SU-DHL-6 (cell line): Measurements from ENCODE around the gene LHB.
A peak's percentile ranks its signal among the peaks of the same experiment; 100 is the strongest.
"Not testable (repeated sequence)": the region's sequence is repeated elsewhere in the genome, so short reads cannot be mapped to it uniquely, and the experiment has no call there.

Source experiments
- H2AFZ ChIP-seq: fragments of 200-600 bp; sonication (generic); 2 replicates; pipeline ENCODE4 v1.6.1; 2014; ENCODE audit warnings: low read depth, mild to moderate bottlenecking, moderate library complexity, mixed read lengths, antibody characterized with exemption, low read length; ENCODE audit not compliant: severe bottlenecking
- H3F3A ChIP-seq: fragments of 200-600 bp; shearing (Covaris generic); 2 replicates; pipeline ENCODE4 v1.6.0; 2016; ENCODE audit warnings: antibody characterized with exemption, mild to moderate bottlenecking; ENCODE audit not compliant: insufficient read depth
- H3K27ac ChIP-seq: fragments of 200-600 bp; sonication (generic); 2 replicates; pipeline ENCODE4 v1.5.1; 2016; ENCODE audit warnings: low read depth, mild to moderate bottlenecking, low read length, moderate library complexity, mixed read lengths
- H3K27me3 ChIP-seq: fragments of 200-600 bp; sonication (generic), shearing (Covaris generic); 2 replicates; pipeline ENCODE4 v1.6.0; 2014; ENCODE audit warnings: mild to moderate bottlenecking, low read length
- H3K36me3 ChIP-seq: fragments of 200-600 bp; sonication (generic); 2 replicates; pipeline ENCODE4 v1.6.1; 2014; ENCODE audit warnings: mild to moderate bottlenecking, low read length, mixed read lengths
- H3K4me2 ChIP-seq: fragments of 300-600, 200-600 bp; shearing (Covaris generic), sonication (generic); 2 replicates; pipeline ENCODE4 v1.6.0; 2014; ENCODE audit warnings: low read length, low read depth, mild to moderate bottlenecking; ENCODE audit not compliant: poor library complexity, severe bottlenecking
- H3K4me3 ChIP-seq: fragments of 200-600 bp; sonication (generic); 2 replicates; pipeline ENCODE4 v1.5.1; 2014; ENCODE audit warnings: antibody characterized with exemption, low read length, mild to moderate bottlenecking, mixed read lengths; ENCODE audit not compliant: insufficient read depth, poor library complexity, severe bottlenecking
- H3K79me2 ChIP-seq: fragments of 200-600 bp; sonication (generic); 2 replicates; pipeline ENCODE4 v1.6.1; 2014; ENCODE audit warnings: mild to moderate bottlenecking, low read length, moderate library complexity; ENCODE audit not compliant: insufficient read depth
- H3K9ac ChIP-seq: fragments of 200-600 bp; sonication (generic); 2 replicates; pipeline ENCODE4 v1.7.0; 2014; ENCODE audit warnings: mild to moderate bottlenecking, low read length
- H3K9me2 ChIP-seq: fragments of 200-600 bp; sonication (generic); replicated peaks from 2 replicates; pipeline ENCODE4 v1.6.1; 2014; ENCODE audit warnings: low read length; ENCODE audit not compliant: insufficient read depth
- H3K9me3 ChIP-seq: fragments of 200-600 bp; sonication (generic); 2 replicates; pipeline ENCODE4 v1.6.1; 2014; ENCODE audit warnings: low read length, mixed read lengths; ENCODE audit not compliant: insufficient read depth
- H4K20me1 ChIP-seq: fragments of 200-600 bp; sonication (generic); 2 replicates; pipeline ENCODE4 v1.6.1; 2014; ENCODE audit warnings: low read depth, mild to moderate bottlenecking, antibody characterized with exemption, low read length, moderate library complexity, mixed read lengths
- EZH2phosphoT487 ChIP-seq: fragments of 200-600 bp; sonication (generic), shearing (Covaris generic); conservative IDR thresholded peaks from 2 replicates; pipeline ENCODE4 v1.6.1; 2018; ENCODE audit warnings: mild to moderate bottlenecking, antibody characterized with exemption, low read length, moderate library complexity, mixed read lengths
- TF ChIP-seq, protein P1 (sequence below): fragments of 200-600 bp; sonication (generic); IDR thresholded peaks from one replicate; pipeline ENCODE4 v1.5.1; 2017; ENCODE audit warnings: antibody characterized with exemption, mild to moderate bottlenecking, low read length, moderate library complexity; ENCODE audit not compliant: insufficient read depth, poor library complexity, severe bottlenecking

LHB gene

GRCh38 chr19:49042177-49042576 lies 25.3 kb upstream of the LHB start:
- no peak overlapping the region for H3K27ac ChIP-seq
- no peaks in the 10 kb centered on the region for H3K9me2 ChIP-seq
- no peaks in the 10 kb centered on the region for H3K9me3 ChIP-seq
- H3K36me3 ChIP-seq: no peaks in the 10 kb centered on the region
- no peak overlapping the region for H3K4me3 ChIP-seq
- H3K27me3 ChIP-seq: no peaks in the 10 kb centered on the region
- H3K4me2 ChIP-seq: no peak overlapping the region
- no peak overlapping the region for H2AFZ ChIP-seq
- TF ChIP-seq EZH2phosphoT487: no peak
- TF ChIP-seq, protein P1, sequence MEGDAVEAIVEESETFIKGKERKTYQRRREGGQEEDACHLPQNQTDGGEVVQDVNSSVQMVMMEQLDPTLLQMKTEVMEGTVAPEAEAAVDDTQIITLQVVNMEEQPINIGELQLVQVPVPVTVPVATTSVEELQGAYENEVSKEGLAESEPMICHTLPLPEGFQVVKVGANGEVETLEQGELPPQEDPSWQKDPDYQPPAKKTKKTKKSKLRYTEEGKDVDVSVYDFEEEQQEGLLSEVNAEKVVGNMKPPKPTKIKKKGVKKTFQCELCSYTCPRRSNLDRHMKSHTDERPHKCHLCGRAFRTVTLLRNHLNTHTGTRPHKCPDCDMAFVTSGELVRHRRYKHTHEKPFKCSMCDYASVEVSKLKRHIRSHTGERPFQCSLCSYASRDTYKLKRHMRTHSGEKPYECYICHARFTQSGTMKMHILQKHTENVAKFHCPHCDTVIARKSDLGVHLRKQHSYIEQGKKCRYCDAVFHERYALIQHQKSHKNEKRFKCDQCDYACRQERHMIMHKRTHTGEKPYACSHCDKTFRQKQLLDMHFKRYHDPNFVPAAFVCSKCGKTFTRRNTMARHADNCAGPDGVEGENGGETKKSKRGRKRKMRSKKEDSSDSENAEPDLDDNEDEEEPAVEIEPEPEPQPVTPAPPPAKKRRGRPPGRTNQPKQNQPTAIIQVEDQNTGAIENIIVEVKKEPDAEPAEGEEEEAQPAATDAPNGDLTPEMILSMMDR: no peak
- H4K20me1 ChIP-seq: no peaks in the 10 kb centered on the region
- no peak overlapping the region for H3K9ac ChIP-seq
- H3K79me2 ChIP-seq: no peaks in the 10 kb centered on the region
- H3F3A ChIP-seq: no peaks in the 10 kb centered on the region

- H4K20me1 ChIP-seq, H3K9ac ChIP-seq, H2AFZ ChIP-seq, H3K36me3 ChIP-seq, H3K79me2 ChIP-seq, H3K27me3 ChIP-seq, H3K9me2 ChIP-seq, H3F3A ChIP-seq, H3K4me3 ChIP-seq, H3K9me3 ChIP-seq, H3K27ac ChIP-seq, H3K4me2 ChIP-seq: not testable (repeated sequence)
These were observed 22.8 kb upstream of the LHB start for GRCh38 chr19:49039736-49040135.

- H3F3A ChIP-seq, H3K9me3 ChIP-seq, H3K27me3 ChIP-seq, H3K4me2 ChIP-seq, H3K4me3 ChIP-seq, H2AFZ ChIP-seq, H3K27ac ChIP-seq, H3K9me2 ChIP-seq, H3K9ac ChIP-seq, H4K20me1 ChIP-seq, H3K36me3 ChIP-seq, H3K79me2 ChIP-seq: not testable (repeated sequence)
These were observed 21.8 kb upstream of the LHB start for GRCh38 chr19:49038557-49039276.

DNA sequence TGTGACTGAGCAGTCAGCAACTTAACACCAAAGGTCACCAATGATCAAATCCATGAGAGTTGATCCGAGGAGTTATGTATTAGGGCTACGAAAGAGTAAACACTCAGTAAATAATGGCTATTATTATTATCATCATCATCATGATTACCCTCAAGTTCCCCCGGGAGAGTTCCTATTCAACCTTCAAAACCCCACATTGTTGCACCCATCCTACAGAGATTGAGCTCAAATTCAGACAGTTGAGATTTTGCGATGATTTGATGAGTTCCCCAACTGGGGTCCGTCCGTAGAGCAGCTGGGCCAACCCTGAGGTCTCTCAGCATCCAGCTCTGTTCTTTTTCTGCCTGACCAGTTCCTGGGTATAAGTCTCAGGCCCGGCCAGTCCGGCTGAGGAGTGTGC lies 21.2 kb upstream of the LHB start:
- H3K36me3 ChIP-seq, H3K4me3 ChIP-seq, H3K27me3 ChIP-seq, H3K9ac ChIP-seq, H4K20me1 ChIP-seq, H3K9me3 ChIP-seq, H3K27ac ChIP-seq, H3K4me2 ChIP-seq, H3K9me2 ChIP-seq, H3F3A ChIP-seq, H3K79me2 ChIP-seq, H2AFZ ChIP-seq: not testable (repeated sequence)

DNA sequence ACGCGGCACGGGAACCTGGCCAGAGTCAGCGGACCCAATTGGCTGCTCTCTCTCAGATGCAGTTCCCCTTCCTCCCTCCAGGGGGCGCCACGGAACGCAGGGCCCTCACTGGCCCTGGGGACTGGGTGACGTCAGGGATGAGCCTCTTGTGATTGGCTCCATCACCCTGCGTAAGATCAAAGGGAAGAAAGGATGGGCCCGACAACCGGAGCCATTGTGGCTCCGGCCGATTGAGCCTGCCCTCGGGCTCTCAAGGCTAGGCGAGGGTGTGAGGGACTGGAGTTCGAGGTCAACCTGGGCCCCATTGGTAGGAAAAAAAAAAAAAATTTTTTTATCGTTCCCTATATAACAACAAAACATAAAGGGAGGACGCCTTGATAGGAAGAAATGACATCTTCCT lies 19.9 kb upstream of the LHB start, which contains the start of gene CGB1:
CGB1 (minus strand) TSS at position 81 of the 400 bp plus-strand sequence. CDS start 184 bp downstream, outside the sequence.
- not testable (repeated sequence) for H3K4me3 ChIP-seq, H3K27me3 ChIP-seq, H2AFZ ChIP-seq, H3K27ac ChIP-seq, H4K20me1 ChIP-seq, H3K4me2 ChIP-seq, H3K9me3 ChIP-seq, H3K36me3 ChIP-seq, H3K9ac ChIP-seq, H3F3A ChIP-seq, H3K9me2 ChIP-seq, H3K79me2 ChIP-seq
- TF ChIP-seq, protein P1: peak; percentile 23

DNA sequence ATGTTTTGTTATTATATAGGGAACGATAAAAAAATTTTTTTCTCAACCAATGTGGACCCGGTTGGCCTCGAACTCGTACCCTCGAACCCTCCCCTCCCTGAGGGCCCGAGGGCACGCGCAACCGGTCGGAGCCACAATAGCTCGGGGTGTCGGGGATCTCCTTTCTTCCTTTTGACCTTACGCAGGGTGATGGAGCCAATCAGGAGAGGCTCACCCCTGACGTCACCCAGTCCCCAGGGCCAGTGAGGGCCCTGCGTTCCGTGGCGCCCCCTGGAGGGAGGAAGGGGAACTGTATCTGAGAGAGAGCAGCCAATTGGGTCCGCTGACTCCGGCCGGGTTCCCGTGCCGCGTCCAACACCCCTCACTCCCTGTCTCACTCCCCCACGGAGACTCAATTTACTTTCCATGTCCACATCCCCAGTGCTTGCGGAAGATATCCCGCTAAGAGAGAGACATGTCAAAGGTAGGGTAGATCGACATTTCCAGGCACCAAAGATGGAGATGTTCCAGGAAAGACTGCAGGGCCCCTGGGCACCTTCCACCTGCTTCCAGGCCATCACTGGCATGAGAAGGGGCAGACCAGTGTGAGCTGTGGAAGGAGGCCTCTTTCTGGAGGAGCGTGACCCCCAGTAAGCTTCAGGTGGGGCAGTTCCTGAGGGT lies 14.9 kb upstream of the LHB start, which contains the start of gene CGB2:
CGB2 (plus strand) TSS at position 249 of the 660 bp plus-strand sequence; CDS start at position 455, 206 bp downstream.
- H3K27ac ChIP-seq, H3F3A ChIP-seq, H3K4me3 ChIP-seq, H3K9ac ChIP-seq, H4K20me1 ChIP-seq, H3K4me2 ChIP-seq, H3K36me3 ChIP-seq, H2AFZ ChIP-seq, H3K27me3 ChIP-seq, H3K79me2 ChIP-seq, H3K9me3 ChIP-seq, H3K9me2 ChIP-seq: not testable (repeated sequence)
